Measurements from ENCODE around the gene TMEM132C. TPM values are rescaled to one million over a fixed set of nuclear protein-coding genes. Genes with fewer than 3 reads are reported as not detected.
A peak's percentile ranks its signal among the peaks of the same experiment; 100 is the strongest.

Gene TMEM132C
- total RNA-seq, 4 donors from 2014 or later, result 0.13 to 7.6 (median 0.37) TPM

- H3K27me3 ChIP-seq, result peaks cover 0 to 17% (median 0%) of the 10 kb centered on the region in 4 donors
- intact Hi-C loops (cut with DNase I), result no loop called here
- no peak overlapping the region for H3K27ac ChIP-seq
- no peak for DNase-seq
- no peaks in the 10 kb centered on the region for H3K9me3 ChIP-seq
- WGBS, 2 donors, result 3 to 10% methylated on average over 5 of the region's 5 CpGs
- TF ChIP-seq CTCF (IDR thresholded peaks at IDR 0.05), result peak; percentile 13 to 64 (median 42)
- TF ChIP-seq POLR2A (IDR thresholded peaks at IDR 0.05), result no peak
- no peak overlapping the region for H3K4me3 ChIP-seq
- peaks cover 0 to 7% (median 0%) of the 10 kb centered on the region in 3 donors for H3K4me1 ChIP-seq
- no peaks in the 10 kb centered on the region for H3K36me3 ChIP-seq
Observed at GRCh38 chr12:128259556-128260070, 7.4 kb upstream of the TMEM132C start.

- H3K27me3 ChIP-seq, result peaks cover 0 to 39% (median 0%) of the 10 kb centered on the region in 4 donors
- DNase-seq, result no peak
- no peaks in the 10 kb centered on the region for H3K9me3 ChIP-seq
- WGBS, 2 donors, result 79 to 82% methylated on average over 3 of the region's 3 CpGs
- TF ChIP-seq POLR2A (IDR thresholded peaks at IDR 0.05), result no peak
- H3K4me1 ChIP-seq, result peaks cover 0 to 20% (median 0%) of the 10 kb centered on the region in 3 donors
- intact Hi-C loops (cut with DNase I), result no loop called here
- H3K27ac ChIP-seq, result no peak overlapping the region
- H3K4me3 ChIP-seq, result no peak overlapping the region
- H3K36me3 ChIP-seq, result no peaks in the 10 kb centered on the region
Observed at GRCh38 chr12:128261757-128262156, 5.2 kb upstream of the TMEM132C start.

GRCh38 chr12:128265566-128265965, 1.4 kb upstream of the TMEM132C start:
- TF ChIP-seq POLR2A (IDR thresholded peaks at IDR 0.05) (no peak), CTCF (IDR thresholded peaks at IDR 0.05) (no peak)
- Histone ChIP-seq H3K4me3 (no peak overlapping the region), H3K27ac (no peak overlapping the region), H3K4me1 (peaks cover 0 to 33% (median 8%) of the 10 kb centered on the region in 3 donors), H3K27me3 (peaks cover 0 to 74% (median 2%) of the 10 kb centered on the region in 4 donors), H3K9me3 (no peaks in the 10 kb centered on the region), H3K36me3 (no peaks in the 10 kb centered on the region)
- intact Hi-C loops (cut with DNase I), result no loop called here
- no peak for DNase-seq
- 20 to 29% methylated on average over 5 to 6 of the region's 7 CpGs for WGBS, 2 donors

- WGBS, 2 donors, result 19 to 39% methylated on average over 7 of the region's 12 CpGs
- intact Hi-C loops (cut with DNase I), result no loop called here
Observed at GRCh38 chr12:128266086-128266485, 884 bp upstream of the TMEM132C start.

GRCh38 chr12:128266541-128267130, 334 bp upstream of the TMEM132C start:
- Histone ChIP-seq H3K27ac (peak overlapping the region in 2 of 4 donors; percentile 21 to 59), H3K27me3 (peaks cover 0 to 81% (median 2%) of the 10 kb centered on the region in 4 donors), H3K4me3 (peak overlapping the region; percentile 8 to 63 (median 39)), H3K9me3 (no peaks in the 10 kb centered on the region), H3K36me3 (no peaks in the 10 kb centered on the region), H3K4me1 (peaks cover 0 to 33% (median 8%) of the 10 kb centered on the region in 3 donors)
- TF ChIP-seq POLR2A (IDR thresholded peaks at IDR 0.05) (no peak), CTCF (IDR thresholded peaks at IDR 0.05) (no peak)
- WGBS, 2 donors, result 4 to 12% methylated on average over 9 of the region's 58 CpGs
- intact Hi-C loops (cut with DNase I), result no loop called here
- DNase-seq, result no peak

More at GRCh38 chr12:128266086-128266485, 884 bp upstream of the TMEM132C start:
- Histone ChIP-seq H3K27ac (no peak overlapping the region), H3K36me3 (no peaks in the 10 kb centered on the region), H3K4me3 (peak overlapping the region in 3 of 4 donors; percentile 27 to 63 (median 51)), H3K4me1 (peaks cover 0 to 33% (median 8%) of the 10 kb centered on the region in 3 donors), H3K27me3 (peaks cover 0 to 79% (median 2%) of the 10 kb centered on the region in 4 donors), H3K9me3 (no peaks in the 10 kb centered on the region)
- TF ChIP-seq CTCF (IDR thresholded peaks at IDR 0.05) (no peak), POLR2A (IDR thresholded peaks at IDR 0.05) (no peak)
- DNase-seq, result no peak

Data from esophagus squamous epithelium (tissue), 5 donors.